ENCODE results near the gene ALK.

ALK gene

DNA sequence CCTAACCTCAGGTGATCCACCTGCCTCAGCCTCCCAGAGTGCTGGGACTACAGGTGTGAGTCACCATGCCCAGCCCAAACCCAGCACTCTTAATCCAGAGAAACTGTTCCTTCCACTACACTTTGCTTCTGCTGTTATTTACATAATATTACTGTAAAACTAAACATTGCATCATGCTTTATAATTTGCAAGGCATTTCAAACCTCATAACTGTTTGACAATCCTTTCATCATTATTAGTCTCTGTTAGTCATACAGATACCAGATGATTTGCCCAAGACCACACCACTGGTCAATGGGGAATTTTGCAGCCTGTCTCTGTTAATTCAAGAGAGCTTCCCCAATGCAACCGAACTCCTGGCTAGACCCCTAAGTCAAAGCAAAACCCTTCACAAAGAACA, 338.3 kb downstream of the ALK start:
- TF ChIP-seq, protein P1, sequence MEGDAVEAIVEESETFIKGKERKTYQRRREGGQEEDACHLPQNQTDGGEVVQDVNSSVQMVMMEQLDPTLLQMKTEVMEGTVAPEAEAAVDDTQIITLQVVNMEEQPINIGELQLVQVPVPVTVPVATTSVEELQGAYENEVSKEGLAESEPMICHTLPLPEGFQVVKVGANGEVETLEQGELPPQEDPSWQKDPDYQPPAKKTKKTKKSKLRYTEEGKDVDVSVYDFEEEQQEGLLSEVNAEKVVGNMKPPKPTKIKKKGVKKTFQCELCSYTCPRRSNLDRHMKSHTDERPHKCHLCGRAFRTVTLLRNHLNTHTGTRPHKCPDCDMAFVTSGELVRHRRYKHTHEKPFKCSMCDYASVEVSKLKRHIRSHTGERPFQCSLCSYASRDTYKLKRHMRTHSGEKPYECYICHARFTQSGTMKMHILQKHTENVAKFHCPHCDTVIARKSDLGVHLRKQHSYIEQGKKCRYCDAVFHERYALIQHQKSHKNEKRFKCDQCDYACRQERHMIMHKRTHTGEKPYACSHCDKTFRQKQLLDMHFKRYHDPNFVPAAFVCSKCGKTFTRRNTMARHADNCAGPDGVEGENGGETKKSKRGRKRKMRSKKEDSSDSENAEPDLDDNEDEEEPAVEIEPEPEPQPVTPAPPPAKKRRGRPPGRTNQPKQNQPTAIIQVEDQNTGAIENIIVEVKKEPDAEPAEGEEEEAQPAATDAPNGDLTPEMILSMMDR (IDR thresholded peaks at IDR 0.05; ENCODE audit: control extremely low read depth, extremely low read depth, low read depth, missing control alignments): no peak
- POLR2A ChIA-PET: no interaction called here
- CTCF ChIA-PET: interaction anchor here (1.5 kb wide), 1 partner anchor 274 kb away, joined by 3 read pairs; no protein-coding TSS in a partner anchor
- no peak for DNase-seq (ENCODE audit: extremely low spot score)

DNA sequence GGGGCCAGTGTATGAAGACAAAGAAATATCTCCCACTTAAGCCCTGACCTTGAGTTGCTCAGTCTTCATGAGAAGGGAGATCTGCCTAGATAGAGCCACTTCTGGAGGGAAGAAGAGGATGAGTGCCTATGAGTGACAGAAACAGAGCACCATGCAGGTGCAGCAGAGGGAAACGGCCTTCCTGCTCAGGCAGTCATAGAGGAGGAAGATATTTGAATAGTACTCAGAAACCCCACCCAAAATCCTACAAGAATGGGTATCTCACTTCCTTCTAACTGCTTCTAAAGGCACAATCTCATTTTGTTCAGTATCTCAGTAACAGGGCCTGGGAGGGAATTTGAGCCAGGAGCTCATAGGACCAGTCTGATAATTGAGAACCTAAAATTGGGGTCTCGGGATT, 339.3 kb downstream of the ALK start:
- POLR2A ChIA-PET: no interaction called here
- DNase-seq (ENCODE audit: extremely low spot score): no peak
- TF ChIP-seq, protein P1 (IDR thresholded peaks at IDR 0.05; ENCODE audit: control extremely low read depth, extremely low read depth, low read depth, missing control alignments): no peak
- CTCF ChIA-PET: interaction anchor here (1.5 kb wide), 1 partner anchor 273 kb away, joined by 3 read pairs; no protein-coding TSS in a partner anchor

DNA sequence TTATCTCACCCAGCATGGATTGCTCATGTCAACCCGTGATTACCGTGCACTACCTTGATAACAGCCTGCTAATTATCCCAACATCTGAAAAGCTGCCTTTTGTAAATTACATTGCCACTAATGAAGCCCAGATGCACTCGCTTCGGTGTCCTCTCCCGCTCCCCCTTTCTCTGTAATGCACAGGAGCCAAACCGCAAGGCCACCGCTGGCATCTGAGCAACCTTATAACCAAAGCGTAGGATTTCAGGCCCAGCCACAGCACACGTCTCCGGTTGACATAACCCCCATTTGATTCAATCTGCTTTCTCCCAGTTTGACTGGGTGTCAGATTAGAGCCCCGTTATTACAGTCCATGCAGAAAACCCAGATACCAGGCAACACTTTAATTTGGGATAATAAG, 341.2 kb downstream of the ALK start:
- TF ChIP-seq, protein P1 (IDR thresholded peaks at IDR 0.05; ENCODE audit: control extremely low read depth, extremely low read depth, low read depth, missing control alignments): no peak
- DNase-seq (ENCODE audit: extremely low spot score): no peak
- ChIA-PET POLR2A (no interaction called here), CTCF (interaction anchor here (1.7 kb wide), 1 partner anchor 8 kb away, joined by 5 read pairs; no protein-coding TSS in a partner anchor)

DNA sequence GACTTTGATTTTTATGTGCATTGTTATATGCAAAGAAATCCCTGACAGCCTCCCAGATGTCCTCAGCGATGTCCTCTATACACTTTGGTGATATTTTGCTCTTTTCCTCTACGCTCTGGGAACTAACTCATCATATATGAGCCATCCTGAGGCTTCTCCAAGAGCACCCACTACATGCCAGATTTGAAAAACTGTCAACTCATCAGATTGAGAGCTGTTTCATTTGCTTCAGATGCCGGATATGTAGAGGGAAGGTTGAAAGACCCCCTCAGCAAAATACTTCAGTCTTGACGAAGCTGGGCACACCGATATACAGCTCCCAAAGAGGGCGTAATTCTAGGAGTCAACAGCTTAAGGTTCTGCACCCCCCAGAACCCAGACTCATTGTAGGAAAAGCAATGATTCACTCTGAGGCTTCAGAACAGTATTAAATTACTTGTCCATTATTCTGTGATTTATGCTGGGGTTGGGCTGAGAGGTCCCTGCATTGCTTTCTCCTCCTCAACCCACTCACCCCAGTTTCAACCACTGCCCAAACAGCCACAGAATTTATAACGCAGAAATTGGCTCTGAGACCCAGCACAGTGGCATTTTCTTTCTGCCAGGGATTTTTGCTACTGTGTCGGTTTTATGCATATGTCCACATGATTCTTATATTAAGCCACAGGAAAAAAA, 341.8 kb downstream of the ALK start:
- POLR2A ChIA-PET: no interaction called here
- TF ChIP-seq, protein P1 (IDR thresholded peaks at IDR 0.05; ENCODE audit: control extremely low read depth, extremely low read depth, low read depth, missing control alignments): no peak
- CTCF ChIA-PET: interaction anchor here (1.7 kb wide), 1 partner anchor 8 kb away, joined by 5 read pairs; no protein-coding TSS in a partner anchor
- DNase-seq (ENCODE audit: extremely low spot score): no peak

DNA sequence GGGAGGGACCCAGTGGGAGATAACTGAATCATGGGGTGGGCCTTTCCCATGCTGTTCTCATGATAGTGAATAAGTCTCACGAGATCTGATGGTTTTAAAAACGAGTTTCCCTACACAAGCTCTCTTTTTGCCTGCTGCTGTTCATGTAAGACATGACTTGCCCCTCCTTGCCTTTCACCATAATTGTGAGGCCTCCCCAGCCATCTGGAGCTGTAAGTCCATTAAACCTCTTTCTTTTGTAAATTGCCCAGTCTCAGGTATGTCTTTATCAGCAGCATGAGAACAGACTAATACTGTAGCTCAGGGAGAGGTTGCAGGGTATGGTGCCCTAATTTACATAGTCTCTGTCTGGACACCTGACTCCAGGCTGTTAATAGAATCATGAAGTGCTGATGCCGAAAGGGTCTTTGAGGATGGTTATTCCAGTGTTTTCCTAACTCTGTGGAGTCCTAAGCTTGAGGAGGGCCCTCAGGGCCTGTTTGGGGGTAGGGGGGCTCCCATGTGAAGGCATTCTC, 343.2 kb downstream of the ALK start:
- ChIA-PET POLR2A (no interaction called here), CTCF (interaction anchor here (1.2 to 1.7 kb wide), 2 partner anchors 8 to 10 kb away, joined by 3 to 5 read pairs; no protein-coding TSS in a partner anchor)
- TF ChIP-seq, protein P1 (IDR thresholded peaks at IDR 0.05; ENCODE audit: control extremely low read depth, extremely low read depth, low read depth, missing control alignments): no peak
- no peak for DNase-seq (ENCODE audit: extremely low spot score)

DNA sequence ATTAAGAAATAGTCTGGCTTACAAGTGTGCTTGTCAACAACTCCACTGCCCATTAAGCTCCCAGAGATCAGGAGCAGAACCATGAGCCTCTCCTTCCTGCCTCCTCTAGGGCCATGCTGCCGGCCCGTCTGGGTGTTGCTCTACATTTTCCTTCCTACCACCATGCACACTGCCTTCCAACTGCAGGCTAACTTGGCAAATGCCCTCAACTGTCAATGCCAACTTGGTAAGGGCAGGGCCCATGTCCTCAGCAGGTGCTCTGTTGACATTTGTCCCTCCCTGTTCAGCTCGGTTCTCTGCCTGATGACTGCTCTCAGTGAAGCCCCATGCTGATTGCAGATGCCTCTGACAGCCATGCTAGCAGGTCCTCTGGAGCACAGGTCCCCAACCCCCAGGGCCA, 345.2 kb downstream of the ALK start:
- ChIA-PET POLR2A (no interaction called here), CTCF (no interaction called here)
- TF ChIP-seq, protein P1 (IDR thresholded peaks at IDR 0.05; ENCODE audit: control extremely low read depth, extremely low read depth, low read depth, missing control alignments): no peak
- DNase-seq (ENCODE audit: extremely low spot score): no peak

Data from GM10248 (cell line).